SIG-M5 treated with dmso at 0.1 percent for 504 hours (cell line): ENCODE data around the gene ABCG4.

Source experiments
- DNase-seq: peaks from one replicate; lab custom pipeline; 2025; ENCODE audit not compliant: unreplicated experiment; lab: John Stamatoyannopoulos, UW

The ABCG4 gene

DNA sequence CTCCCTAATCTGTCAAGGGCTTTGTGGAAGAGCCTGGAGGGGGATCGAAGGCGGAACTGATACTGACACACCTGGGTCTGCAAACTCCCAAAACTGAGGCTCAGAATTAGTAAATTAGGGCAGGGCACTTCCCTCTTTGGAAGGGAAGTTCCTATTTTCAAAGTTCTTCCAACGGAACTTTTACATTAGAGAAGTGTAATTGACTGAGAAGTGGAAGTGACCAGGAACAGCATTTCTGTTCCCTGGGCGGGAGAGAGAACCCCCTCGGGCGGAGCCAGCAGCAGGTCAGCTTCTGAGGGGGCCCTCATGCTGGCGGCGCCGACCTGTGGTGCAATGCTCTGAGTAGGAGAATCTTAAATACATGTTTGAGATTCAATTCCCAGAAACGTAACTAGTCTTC is 56.2 kb downstream of the ABCG4 start:
- DNase-seq, result peak; percentile 81

DNA sequence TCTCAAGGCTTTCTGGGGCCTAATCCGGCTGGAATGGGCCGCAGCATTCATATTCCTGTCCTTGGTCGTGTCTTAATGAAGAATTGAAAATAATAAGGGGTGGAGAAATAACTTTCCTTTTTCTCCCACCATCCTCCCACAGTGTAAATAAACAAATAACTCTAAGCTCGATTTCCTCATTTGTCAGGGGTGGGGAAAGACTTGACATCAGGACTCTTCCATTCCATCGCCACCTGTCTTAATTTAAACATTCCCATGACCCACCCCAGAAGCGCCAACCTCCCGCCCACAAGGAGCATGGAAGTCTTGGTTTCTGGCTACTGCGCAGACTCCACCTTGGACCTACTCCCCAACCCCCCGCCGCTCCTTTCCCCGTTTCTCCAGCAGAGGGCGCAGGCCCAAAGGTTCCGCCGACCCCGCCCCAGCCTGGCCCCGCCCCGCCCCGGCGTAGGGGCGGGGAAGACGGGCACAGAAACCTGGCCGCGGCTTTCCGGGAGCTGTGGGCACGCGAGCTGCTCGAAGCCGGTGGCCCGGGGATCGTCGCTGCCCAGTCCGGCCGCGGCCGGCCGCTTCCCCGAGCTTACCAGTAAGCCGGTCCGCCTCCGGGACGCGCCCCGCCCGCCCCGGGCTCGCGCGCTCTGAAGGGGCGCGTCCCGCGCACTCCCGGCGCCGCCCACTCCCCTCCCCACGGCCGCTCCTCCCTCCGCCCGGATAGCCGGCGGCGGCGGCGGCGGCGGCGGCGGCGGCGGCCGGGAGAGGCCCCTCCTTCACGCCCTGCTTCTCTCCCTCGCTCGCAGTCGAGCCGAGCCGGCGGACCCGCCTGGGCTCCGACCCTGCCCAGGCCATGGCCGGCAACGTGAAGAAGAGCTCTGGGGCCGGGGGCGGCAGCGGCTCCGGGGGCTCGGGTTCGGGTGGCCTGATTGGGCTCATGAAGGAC is 57.0 kb downstream of the ABCG4 start, which contains the start of gene CBL:
Gene CBL (plus strand): TSS at position 766 of the 937 bp plus-strand sequence. CDS start 79 bp downstream, at position 845.
- DNase-seq, result peak; percentile 81

DNA sequence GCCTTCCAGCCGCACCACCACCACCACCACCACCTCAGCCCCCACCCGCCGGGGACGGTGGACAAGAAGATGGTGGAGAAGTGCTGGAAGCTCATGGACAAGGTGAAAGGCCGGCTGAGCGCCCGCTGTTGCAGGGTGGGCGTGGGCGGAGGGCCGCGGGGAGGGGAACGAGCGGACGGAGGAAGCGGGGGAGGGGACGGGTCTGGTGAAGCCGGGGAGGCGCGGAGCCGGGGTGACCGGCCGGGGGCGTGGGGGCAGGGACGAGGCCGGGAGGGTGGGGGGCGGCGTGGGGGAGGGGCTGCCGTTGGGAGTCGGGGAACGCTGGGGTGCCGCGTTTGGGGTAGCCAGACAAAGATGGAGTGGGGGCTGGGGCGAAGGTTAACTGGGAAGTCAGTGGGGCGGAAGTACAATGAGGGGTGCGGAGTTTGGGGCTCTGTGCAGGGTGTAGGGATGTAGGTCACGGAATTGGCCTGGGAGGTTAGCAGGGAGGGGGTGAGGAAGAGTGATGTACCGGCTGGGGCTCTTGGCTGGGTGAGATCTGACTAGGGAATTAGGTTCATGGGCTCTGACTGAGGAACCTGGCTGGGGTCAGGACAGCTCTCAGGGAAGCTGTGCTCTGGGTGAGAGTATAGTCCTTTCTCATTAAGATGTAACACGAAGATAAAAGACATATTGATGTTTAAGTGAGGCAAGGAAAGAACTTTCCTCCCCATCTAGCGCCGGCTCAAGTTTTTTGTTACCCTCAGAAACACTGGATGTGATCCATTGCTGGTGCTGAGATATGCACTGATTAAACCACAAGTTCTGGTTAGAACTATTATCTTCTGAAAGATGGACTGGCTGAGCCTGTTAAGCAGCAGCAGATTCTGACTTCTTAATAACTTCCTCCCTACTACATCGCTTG is 57.9 kb downstream of the ABCG4 start:
- DNase-seq, result peak; percentile 59

DNA sequence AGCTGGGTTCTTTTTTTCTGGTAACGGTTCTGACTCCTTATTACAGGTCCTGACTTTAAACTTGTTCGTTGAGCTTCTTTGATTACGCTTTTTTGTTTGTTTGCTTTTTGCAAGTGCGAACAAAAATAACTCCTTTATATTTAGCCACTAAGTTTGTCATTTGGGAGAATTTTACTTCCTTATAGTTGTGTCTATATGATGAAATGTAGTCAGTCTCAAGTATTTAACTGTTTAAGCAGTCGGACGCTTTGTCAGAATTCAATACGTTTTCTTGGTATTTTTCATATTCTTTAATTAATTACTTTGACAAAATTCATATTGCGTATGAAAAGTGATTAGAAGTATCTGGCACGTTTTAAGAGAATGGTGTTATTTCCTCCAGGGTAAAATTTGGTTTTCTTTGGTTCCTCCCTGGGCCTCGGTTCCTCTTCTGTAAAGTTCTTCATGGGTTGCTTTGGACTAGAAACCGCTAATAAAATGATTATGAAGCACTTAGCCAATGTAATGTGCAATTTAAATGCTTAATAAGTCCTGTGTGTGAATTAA is 58.6 kb downstream of the ABCG4 start:
- DNase-seq, result peak; percentile 59

DNA sequence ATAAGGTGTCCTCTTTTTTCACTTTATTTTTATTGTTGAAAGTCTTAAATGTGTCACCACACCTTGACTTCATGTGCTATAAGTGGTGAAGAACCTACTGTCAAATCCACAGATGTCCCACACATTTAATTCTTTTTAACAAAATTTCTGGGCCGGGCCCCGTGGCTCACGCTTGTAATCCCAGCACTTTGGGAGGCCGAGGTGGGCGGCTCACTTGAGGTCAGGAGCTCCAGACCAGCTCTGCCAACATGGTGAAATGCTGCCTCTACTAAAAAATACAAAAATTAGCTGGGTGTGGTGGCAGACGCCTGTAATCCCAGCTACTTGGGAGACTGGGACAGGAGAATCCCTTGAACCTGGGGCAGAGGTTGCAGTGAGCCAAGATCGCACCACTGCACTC is 60.3 kb downstream of the ABCG4 start:
- no peak for DNase-seq

DNA sequence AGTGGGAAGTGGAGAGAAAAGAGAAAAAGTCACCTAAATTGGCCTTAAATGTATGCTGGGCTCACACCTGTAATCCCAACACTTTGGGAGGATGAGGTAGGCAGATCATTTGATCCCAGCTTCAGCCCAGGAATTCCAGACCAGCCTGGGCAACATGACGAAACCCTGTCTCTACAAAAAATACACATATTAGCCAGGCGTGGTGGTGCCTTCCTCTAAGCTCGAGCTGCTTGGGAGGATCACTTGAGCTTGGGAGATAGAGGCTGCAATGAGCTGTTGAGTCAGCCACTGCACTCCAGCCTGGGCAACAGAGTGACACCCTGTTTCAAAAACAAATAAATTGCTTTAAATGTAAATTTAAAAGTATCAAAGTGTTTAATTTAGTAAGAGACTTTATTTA is 61.2 kb downstream of the ABCG4 start:
- DNase-seq, result no peak
